Measurements from ENCODE around the gene CACHD1.

DNA sequence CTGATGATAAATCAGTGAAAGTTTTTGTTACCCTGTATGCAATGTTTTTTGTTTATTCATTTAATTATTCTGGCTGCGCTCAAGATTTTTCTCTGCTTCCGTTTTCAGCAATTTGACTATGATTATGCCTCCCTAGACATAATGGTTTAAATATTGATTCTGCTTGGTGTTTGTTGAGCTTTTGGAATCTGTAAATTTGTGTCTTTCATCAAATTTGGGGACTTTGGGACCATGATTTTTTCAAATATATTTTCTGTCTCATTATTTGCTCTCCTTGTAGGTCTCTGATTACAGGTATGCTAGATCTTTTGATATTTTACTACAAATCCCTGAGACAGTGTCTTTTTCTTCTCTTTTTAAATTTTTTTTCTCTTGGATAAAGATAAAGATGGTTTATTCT is 92.1 kb downstream of the CACHD1 start:
- TF ChIP-seq CTCF (IDR thresholded peaks at IDR 0.05) (no peak), POLR2A (IDR thresholded peaks at IDR 0.05) (no peak)
